HEK293T (cell line): ENCODE data around the gene PXDN.

Experiments
- CTCF ChIA-PET: fragments of 350-600 bp; formaldehyde crosslinking; extraction: SDS; loops from one replicate; lab custom pipeline; 2021; ENCODE audit warnings: antibody characterized with exemption, inconsistent platforms; lab: Yijun Ruan, JAX
- POLR2A ChIA-PET: fragments of 350-600 bp; formaldehyde crosslinking; extraction: SDS; loops from one replicate; lab custom pipeline; 2020; ENCODE audit warnings: antibody characterized with exemption, inconsistent platforms; lab: Yijun Ruan, JAX
- DNase-seq: peaks from one replicate; pipeline ENCODE4 v3.0.0; 2012; ENCODE audit warnings: mixed read lengths; ENCODE audit errors: extremely low spot score
- ARNT ChIP-seq: fragments of 450-650 bp; IDR thresholded peaks from 2 replicates; pipeline ENCODE4 v1.6.1; 2017; ENCODE audit warnings: mild to moderate bottlenecking
- BHLHE40 ChIP-seq: fragments of 450-650 bp; IDR thresholded peaks from 2 replicates; pipeline ENCODE4 v1.6.1; 2016; ENCODE audit warnings: mild to moderate bottlenecking, moderate library complexity, borderline replicate concordance
- CTBP1 ChIP-seq: fragments of 450-650 bp; IDR thresholded peaks from 2 replicates; pipeline ENCODE4 v1.6.1; 2016; ENCODE audit warnings: borderline replicate concordance
- ELF4 ChIP-seq: fragments of 450-650 bp; IDR thresholded peaks from 2 replicates; pipeline ENCODE4 v1.6.1; 2017; ENCODE audit warnings: antibody characterized with exemption
- FOXA1 ChIP-seq: fragments of 450-650 bp; IDR thresholded peaks from 2 replicates; pipeline ENCODE4 v1.6.1; 2016; ENCODE audit warnings: mild to moderate bottlenecking
- FOXK2 ChIP-seq: fragments of 450-650 bp; IDR thresholded peaks from 2 replicates; pipeline ENCODE4 v1.6.1; 2016; ENCODE audit warnings: mild to moderate bottlenecking
- FOXM1 ChIP-seq: fragments of 450-650 bp; IDR thresholded peaks from 2 replicates; pipeline ENCODE4 v1.6.1; 2017; ENCODE audit warnings: mild to moderate bottlenecking, borderline replicate concordance
- HDGF ChIP-seq: fragments of 450-650 bp; IDR thresholded peaks from 2 replicates; pipeline ENCODE4 v1.6.1; 2017; ENCODE audit warnings: antibody characterized with exemption, borderline replicate concordance
- L3MBTL2 ChIP-seq: fragments of 450-650 bp; conservative IDR thresholded peaks from 2 replicates; pipeline ENCODE4 v1.6.1; 2016; ENCODE audit warnings: mild to moderate bottlenecking
- LEF1 ChIP-seq: fragments of 450-650 bp; IDR thresholded peaks from 2 replicates; pipeline ENCODE4 v1.6.1; 2017; ENCODE audit warnings: mild to moderate bottlenecking, borderline replicate concordance
- NFRKB ChIP-seq: fragments of 450-650 bp; IDR thresholded peaks from 2 replicates; pipeline ENCODE4 v1.6.1; 2016; ENCODE audit warnings: mild to moderate bottlenecking, moderate library complexity
- PKNOX1 ChIP-seq: fragments of 450-650 bp; IDR thresholded peaks from 2 replicates; pipeline ENCODE4 v1.6.1; 2016
- SP1 ChIP-seq: fragments of 450-650 bp; IDR thresholded peaks from 2 replicates; pipeline ENCODE4 v1.6.1; 2017
- SUZ12 ChIP-seq: fragments of 450-650 bp; IDR thresholded peaks from 2 replicates; pipeline ENCODE4 v1.6.1; 2016; ENCODE audit warnings: mild to moderate bottlenecking
- TARDBP ChIP-seq: fragments of 450-650 bp; IDR thresholded peaks from 2 replicates; pipeline ENCODE4 v1.6.1; 2016
- ZNF384 ChIP-seq: fragments of 450-650 bp; IDR thresholded peaks from 2 replicates; pipeline ENCODE4 v1.6.1; 2016

Gene PXDN

DNA sequence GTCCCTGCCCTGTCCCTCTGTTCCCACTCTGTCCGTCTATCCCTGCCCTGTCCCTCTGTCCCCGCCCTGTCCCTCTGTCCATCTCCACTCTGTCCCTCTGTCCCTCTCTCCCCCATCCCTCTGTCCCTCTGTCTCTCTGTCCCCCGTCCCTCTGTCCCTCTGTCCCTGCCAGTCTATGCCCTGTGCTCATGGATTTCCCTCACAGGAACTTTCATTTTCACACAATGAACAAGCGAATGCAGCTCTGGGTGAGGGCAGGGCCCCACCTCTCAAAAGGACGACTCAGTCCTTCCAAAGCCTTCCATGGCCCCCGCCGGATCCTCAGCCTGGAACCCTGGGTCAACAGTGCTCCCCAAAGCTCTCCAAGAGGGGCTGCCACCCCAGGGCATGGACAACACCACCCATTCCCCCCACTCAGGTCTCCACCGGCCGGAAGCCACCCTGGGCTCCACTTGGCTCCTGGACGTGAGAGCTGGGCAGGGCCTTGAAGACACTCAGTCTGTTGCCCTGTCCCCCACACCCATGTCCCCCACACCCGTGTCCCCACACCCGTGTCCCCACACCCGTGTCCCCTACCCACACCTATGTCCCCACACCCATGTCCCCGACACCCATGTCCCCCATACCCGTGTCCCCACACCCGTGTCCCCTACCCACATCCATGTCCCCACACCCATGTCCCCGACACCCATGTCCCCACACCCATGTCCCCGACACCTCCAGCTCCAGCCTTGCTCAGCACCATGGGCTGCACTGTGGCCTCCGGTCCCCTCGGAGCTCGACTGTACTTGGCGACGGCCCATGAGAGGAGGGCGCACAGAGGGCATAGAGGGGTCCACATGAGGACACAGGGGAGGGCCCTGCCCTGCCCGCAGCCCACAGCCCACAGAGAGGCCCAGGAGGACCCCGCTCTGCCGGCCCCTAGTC lies 156.0 kb downstream of the PXDN start:
- ChIA-PET CTCF (no interaction called here), POLR2A (no interaction called here)
- no peak for TF ChIP-seq CTBP1
- DNase-seq = no peak

DNA sequence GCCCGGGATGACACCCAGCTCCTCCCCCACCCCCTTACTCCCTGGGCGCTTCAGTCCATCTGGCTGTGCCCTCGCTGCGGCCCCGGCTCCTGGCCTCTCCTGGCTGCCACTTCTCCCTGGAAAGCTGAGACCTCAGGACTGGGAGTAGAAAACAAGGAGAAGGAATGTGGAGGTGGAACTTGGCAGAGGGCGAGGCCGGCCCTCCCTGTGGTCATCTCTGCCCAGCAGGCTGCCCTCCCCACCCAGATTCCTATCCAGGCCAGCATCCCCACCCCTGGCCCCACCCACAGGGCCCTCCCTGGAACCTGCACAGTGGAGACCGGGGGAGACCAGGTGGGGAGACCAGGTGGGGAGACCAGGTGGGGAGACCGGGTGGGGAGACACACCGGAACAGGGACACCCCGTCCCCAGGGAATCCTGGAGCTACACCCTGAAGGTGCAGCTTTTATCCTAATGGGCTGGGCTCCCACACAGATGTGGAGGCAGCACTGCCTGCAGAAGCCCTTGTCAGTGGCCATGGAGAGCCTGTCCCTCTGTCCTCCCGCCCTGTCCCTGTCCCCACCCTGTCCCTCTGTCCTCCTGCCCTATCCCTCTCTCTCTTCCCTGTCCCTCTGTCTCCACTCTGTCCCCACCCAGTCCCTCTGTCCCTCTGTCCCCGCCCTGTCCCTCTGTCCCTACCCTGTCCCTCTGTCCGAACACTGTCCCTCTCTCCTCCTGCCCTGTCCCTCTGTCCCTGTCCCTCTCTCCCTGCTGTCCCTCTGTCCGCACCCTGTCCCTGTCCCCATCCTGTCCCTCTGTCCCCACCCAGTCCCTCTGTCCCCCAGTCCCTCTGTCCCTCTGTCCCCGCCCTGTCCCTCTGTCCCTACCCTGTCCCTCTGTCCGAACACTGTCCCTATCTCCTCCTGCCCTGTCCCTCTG lies 157.1 kb downstream of the PXDN start:
- ChIA-PET POLR2A (no interaction called here), CTCF (no interaction called here)
- DNase-seq = no peak
- TF ChIP-seq LEF1 (no peak), BHLHE40 (no peak), ELF4 (no peak), ZNF384 (no peak), FOXA1 (no peak), L3MBTL2 (no peak), SUZ12 (no peak), FOXM1 (no peak), CTBP1 (no peak), ARNT (no peak), TARDBP (no peak)

DNA sequence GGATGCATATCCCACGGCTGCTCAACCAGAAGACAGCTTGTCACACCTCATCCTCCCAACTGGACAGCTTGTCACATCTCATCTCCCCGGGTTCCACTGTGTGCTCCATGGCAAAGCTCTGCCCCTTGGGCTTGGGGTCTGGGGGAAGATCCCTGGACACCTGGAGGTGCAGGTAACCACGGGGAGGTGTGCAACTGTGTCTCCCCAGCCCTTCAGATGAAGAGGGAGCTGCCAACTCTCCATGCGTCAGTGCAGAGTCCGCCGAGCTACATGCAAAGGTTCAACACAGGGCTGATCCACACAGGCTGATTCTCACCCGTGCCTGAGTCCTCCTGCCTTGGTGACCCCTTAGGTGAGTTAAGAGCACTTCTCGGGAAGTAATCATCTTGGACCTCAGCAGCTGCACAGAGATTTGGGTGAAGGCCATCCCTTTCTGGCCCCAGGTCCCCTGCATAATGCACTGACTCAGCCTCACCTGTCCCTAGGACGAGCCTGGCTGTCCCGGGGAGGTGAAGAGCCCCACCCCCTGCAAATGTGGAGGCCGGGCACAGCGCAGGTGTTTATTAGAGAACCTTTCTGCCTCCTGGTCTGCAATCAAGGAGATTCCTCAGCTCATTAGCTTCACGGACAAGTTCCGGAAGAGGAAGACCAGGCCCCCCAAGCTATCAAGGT lies 157.9 kb downstream of the PXDN start:
- no peak for TF ChIP-seq ARNT
- TF ChIP-seq FOXM1 = no peak
- no peak for TF ChIP-seq LEF1
- no peak for TF ChIP-seq CTBP1
- TF ChIP-seq PKNOX1 = no peak
- TF ChIP-seq FOXA1 = no peak
- no peak for TF ChIP-seq FOXK2
- TF ChIP-seq SUZ12 = no peak
- TF ChIP-seq HDGF = no peak
- TF ChIP-seq ELF4 = no peak
- no peak for TF ChIP-seq NFRKB
- TF ChIP-seq L3MBTL2 = no peak
- TF ChIP-seq SP1 = no peak
- no peak for TF ChIP-seq BHLHE40
- TF ChIP-seq ZNF384 = no peak
- no peak for TF ChIP-seq TARDBP
- POLR2A ChIA-PET = no interaction called here
- DNase-seq = no peak
- CTCF ChIA-PET = no interaction called here

DNA sequence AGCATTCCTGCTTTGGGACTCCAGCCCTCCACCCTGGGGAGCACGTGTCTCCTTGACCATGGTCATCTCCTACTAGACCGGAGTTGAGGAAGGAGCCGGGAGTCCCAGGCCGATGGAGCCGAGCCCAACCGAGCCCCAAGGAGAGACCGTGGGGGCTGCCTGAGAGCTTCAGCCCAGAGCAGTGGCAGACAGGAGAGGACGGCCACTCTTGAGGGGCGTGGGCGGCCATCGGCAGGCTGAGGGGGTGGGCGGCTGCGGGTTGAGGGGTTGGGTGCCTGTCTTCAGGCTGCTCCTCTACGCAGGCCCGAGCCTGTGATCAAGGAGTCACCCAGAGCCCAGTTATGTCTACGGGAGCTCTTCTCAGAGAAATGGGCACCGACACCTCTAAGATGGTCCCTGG lies 158.7 kb downstream of the PXDN start:
- CTCF ChIA-PET = no interaction called here

More for the DNA sequence above, 158.7 kb downstream of the PXDN start:
- no peak for DNase-seq
- TF ChIP-seq ZNF384 = no peak
- TF ChIP-seq FOXM1 = no peak
- no peak for TF ChIP-seq TARDBP
- TF ChIP-seq ELF4 = no peak
- TF ChIP-seq SUZ12 = no peak
- TF ChIP-seq ARNT = no peak
- TF ChIP-seq FOXA1 = no peak
- TF ChIP-seq L3MBTL2 = no peak
- no peak for TF ChIP-seq BHLHE40
- no peak for TF ChIP-seq PKNOX1
- TF ChIP-seq HDGF = no peak
- no peak for TF ChIP-seq CTBP1
- no peak for TF ChIP-seq FOXK2
- TF ChIP-seq NFRKB = no peak
- TF ChIP-seq SP1 = no peak
- TF ChIP-seq LEF1 = no peak
- POLR2A ChIA-PET = no interaction called here
